Fibroblast of lung (primary cell): ENCODE data around the gene GPR143.

Experiments used
- EZH2 ChIP-seq: IDR thresholded peaks from 2 replicates; pipeline ENCODE4 v1.5.1; 2012; ENCODE audit warnings: low read length, control low read depth, mild to moderate bottlenecking; ENCODE audit errors: missing control alignments
- TF ChIP-seq, protein P1 (sequence below), 2 donors: IDR thresholded peaks in 1 of 2; conservative IDR thresholded peaks in 1 of 2; 1 replicate in 1 of 2; 2 replicates in 1 of 2; pipeline ENCODE4 v1.5.1; 2011 to 2012; ENCODE audit warnings: low read length in 2 of 2, control low read depth in 1 of 2, inconsistent platforms in 1 of 2, low read depth in 1 of 2, mild to moderate bottlenecking in 1 of 2

GRCh38 chrX:9790866-9791265, 25.2 kb upstream of the GPR143 start:
- TF ChIP-seq, protein P1, sequence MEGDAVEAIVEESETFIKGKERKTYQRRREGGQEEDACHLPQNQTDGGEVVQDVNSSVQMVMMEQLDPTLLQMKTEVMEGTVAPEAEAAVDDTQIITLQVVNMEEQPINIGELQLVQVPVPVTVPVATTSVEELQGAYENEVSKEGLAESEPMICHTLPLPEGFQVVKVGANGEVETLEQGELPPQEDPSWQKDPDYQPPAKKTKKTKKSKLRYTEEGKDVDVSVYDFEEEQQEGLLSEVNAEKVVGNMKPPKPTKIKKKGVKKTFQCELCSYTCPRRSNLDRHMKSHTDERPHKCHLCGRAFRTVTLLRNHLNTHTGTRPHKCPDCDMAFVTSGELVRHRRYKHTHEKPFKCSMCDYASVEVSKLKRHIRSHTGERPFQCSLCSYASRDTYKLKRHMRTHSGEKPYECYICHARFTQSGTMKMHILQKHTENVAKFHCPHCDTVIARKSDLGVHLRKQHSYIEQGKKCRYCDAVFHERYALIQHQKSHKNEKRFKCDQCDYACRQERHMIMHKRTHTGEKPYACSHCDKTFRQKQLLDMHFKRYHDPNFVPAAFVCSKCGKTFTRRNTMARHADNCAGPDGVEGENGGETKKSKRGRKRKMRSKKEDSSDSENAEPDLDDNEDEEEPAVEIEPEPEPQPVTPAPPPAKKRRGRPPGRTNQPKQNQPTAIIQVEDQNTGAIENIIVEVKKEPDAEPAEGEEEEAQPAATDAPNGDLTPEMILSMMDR (conservative IDR thresholded peaks at IDR 0.05 in 1 of 2, IDR thresholded peaks at IDR 0.05 in 1 of 2; ENCODE audit: low read depth in 1 of 2, low read length in 2 of 2), result no peak
- TF ChIP-seq EZH2, result no peak
